Fibroblast of the aortic adventitia (primary cell): ENCODE data around the gene NPAS2. TPM values are rescaled to one million over a fixed set of nuclear protein-coding genes. Genes with fewer than 3 reads are reported as not detected.
A peak's percentile ranks its signal among the peaks of the same experiment; 100 is the strongest.

Source experiments
- DNase-seq: peaks from one replicate; pipeline ENCODE4 v3.0.0-alpha.2; 2010; ENCODE audit warnings: low read depth
- H3K4me3 ChIP-seq: 2 replicates; pipeline ENCODE4 v1.5.1; 2011; ENCODE audit warnings: low read depth, mild to moderate bottlenecking, control low read depth, low read length, moderate library complexity
- CTCF ChIP-seq: IDR thresholded peaks from 2 replicates; pipeline ENCODE4 v1.5.1; 2011; ENCODE audit warnings: mild to moderate bottlenecking, low read length, control low read depth, inconsistent platforms; ENCODE audit not compliant: insufficient read depth
- total RNA-seq: library from RNA; depleted of rRNA; stranded (reverse); fragments of >200 nt; gene quantifications from 2 replicates; pipeline ENCODE4 v1.2.3, GENCODE V29; 2012; ENCODE audit warnings: low replicate concordance

NPAS2 gene
- total RNA-seq, 1 donor = 24.3 TPM

- DNase-seq = peak; percentile 40
- H3K4me3 ChIP-seq = no peak overlapping the region
- no peak for TF ChIP-seq CTCF
Measured at GRCh38 chr2:100935372-100935752, 115.4 kb downstream of the NPAS2 start.

GRCh38 chr2:100936070-100936741 is 116.3 kb downstream of the NPAS2 start:
- no peak for TF ChIP-seq CTCF
- no peak for DNase-seq
- H3K4me3 ChIP-seq = no peak overlapping the region

- TF ChIP-seq CTCF = no peak
Measured at GRCh38 chr2:100936972-100937542, 117.1 kb downstream of the NPAS2 start.

GRCh38 chr2:100938031-100939026 is 118.4 kb downstream of the NPAS2 start:
- TF ChIP-seq CTCF = no peak
- no peak for DNase-seq
- H3K4me3 ChIP-seq = no peak overlapping the region

More at GRCh38 chr2:100936972-100937542, 117.1 kb downstream of the NPAS2 start:
- no peak for DNase-seq
- H3K4me3 ChIP-seq = no peak overlapping the region

GRCh38 chr2:100939445-100939844 is 119.5 kb downstream of the NPAS2 start:
- TF ChIP-seq CTCF = no peak
- no peak overlapping the region for H3K4me3 ChIP-seq
- DNase-seq = no peak

- H3K4me3 ChIP-seq = no peak overlapping the region
- peak; percentile 39 for DNase-seq
- TF ChIP-seq CTCF = no peak
Measured at GRCh38 chr2:100940240-100940639, 120.3 kb downstream of the NPAS2 start.
